ENCODE measurements around the gene LGALS3BP.
A peak's percentile ranks its signal among the peaks of the same experiment; 100 is the strongest.

LGALS3BP gene

GRCh38 chr17:78935419-78936323 lies 44.1 kb downstream of the LGALS3BP start:
- DNase-seq (ENCODE audit: low spot score), result no peak

- no peak for DNase-seq (ENCODE audit: low spot score)
Observed at GRCh38 chr17:78934681-78935418, 44.9 kb downstream of the LGALS3BP start.

GRCh38 chr17:78933959-78934568 lies 45.7 kb downstream of the LGALS3BP start:
- DNase-seq (ENCODE audit: low spot score), result no peak

GRCh38 chr17:78933025-78933958 lies 46.4 kb downstream of the LGALS3BP start:
- peak; percentile 51 for DNase-seq (ENCODE audit: low spot score)

- DNase-seq (ENCODE audit: low spot score), result no peak
Observed at GRCh38 chr17:78929908-78930775, 49.6 kb downstream of the LGALS3BP start.

- DNase-seq (ENCODE audit: low spot score), result no peak
Observed at GRCh38 chr17:78925662-78926555, 53.8 kb downstream of the LGALS3BP start.

- peak; percentile 68 for DNase-seq (ENCODE audit: low spot score)
Observed at GRCh38 chr17:78925234-78925633, 54.5 kb downstream of the LGALS3BP start, which contains the start of gene TIMP2. TSS of gene TIMP2 (minus strand) at chr17:78925387. CDS start at chr17:78925088, 299 bp downstream.

GRCh38 chr17:78924481-78925151 lies 55.1 kb downstream of the LGALS3BP start:
- no peak for DNase-seq (ENCODE audit: low spot score)

- peak; percentile 48 for DNase-seq (ENCODE audit: low spot score)
Observed at GRCh38 chr17:78923660-78924453, 55.9 kb downstream of the LGALS3BP start.

GRCh38 chr17:78922816-78923498 lies 56.8 kb downstream of the LGALS3BP start:
- DNase-seq (ENCODE audit: low spot score), result no peak

GRCh38 chr17:78921437-78921971 lies 58.2 kb downstream of the LGALS3BP start:
- no peak for DNase-seq (ENCODE audit: low spot score)

All from CD4-positive, alpha-beta T cell treated with Interleukin-6 at 100 ng/mL for 8 hours (primary cell).